GM18526 (cell line): ENCODE measurements around the gene VN1R5.

Source experiments
- POLR2A ChIP-seq: IDR thresholded peaks from 3 replicates; pipeline ENCODE4 v1.6.1; 2011; ENCODE audit not compliant: insufficient read length; ENCODE audit errors: extremely low read depth

The VN1R5 gene

DNA sequence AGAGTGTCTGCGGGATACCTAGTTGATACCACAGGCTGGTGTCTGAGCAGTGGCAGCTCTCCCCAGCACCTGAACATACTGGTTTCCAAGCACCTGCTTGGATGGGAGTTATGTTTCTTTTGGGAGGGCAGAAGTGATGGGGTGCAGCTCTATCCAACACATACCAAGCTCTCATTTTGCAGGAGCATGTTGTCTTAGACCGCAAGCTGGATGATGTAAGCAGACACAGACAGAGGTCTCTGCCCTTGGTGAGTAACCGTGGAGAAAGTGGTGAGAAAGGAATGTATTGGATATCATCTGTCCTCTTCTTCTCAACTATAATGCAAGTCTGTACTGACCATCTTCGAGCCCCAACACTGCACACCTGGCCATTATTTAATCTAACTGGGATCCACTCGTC is 38.4 kb downstream of the VN1R5 start:
- TF ChIP-seq POLR2A = no peak

DNA sequence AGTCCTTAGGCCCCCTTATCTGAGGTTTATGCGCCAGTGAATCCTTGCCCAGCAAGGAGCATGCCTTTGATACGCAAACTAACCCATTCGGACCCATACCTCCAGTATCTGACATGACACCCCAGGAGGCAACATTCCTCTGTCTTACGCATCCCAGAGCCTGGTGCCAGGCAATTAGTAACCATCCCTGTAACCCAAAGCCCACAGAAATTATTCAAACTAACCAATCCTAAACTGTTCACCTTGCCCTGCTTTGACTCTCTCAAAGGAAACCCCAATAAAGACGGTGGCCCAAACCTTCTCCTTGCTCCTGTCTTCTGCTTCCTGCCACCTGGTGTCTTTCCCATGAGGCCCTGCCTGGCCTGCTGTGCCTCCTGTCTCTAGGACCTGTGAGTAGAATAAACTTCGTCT is 39.4 kb downstream of the VN1R5 start:
- no peak for TF ChIP-seq POLR2A

DNA sequence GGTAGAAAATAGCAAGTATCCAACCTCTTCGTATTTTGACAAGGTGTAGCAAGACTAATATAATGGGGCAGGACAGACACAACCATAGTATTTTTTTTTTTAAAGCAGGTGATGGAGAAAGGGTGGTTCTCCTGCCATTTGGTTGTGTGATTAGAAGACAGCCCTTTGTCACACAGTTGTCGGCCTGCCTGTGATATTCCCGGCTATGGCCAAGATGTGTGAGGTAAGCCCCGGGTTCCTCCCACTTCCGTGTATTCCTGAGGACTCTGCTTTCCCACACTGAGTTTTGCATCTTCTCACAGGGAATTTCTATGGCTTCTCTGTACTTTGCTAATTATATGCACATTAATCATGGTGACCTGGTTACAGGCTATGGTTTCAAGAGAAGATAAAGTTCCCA is 39.9 kb downstream of the VN1R5 start:
- no peak for TF ChIP-seq POLR2A

DNA sequence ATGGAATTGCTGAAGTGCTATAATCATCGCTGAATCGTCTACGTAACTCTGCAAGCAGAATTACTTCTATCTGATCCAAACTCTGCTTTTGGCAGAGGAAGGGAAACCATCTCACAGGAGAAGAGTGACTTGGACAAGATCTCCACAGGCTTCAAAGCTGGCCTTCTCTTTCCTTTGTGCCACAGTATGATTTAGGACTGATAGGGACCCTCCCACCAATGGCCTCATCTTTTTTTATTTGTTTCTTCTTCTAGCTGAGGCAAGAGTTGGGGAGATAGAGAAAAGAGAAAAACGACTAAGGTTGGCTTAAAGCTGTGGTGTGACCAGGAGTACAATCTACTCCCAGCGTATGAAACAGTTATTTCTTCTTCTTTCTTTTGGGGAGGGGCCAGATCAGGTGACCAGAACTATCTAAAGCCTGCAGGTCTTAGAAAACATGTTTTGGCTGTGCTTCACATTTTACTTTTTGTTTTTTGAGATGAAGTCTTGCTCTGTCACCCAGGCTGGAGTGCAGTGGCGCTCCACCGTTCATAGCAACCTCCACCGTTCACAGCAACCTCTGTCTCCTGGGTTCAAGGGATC is 40.8 kb downstream of the VN1R5 start:
- no peak for TF ChIP-seq POLR2A

DNA sequence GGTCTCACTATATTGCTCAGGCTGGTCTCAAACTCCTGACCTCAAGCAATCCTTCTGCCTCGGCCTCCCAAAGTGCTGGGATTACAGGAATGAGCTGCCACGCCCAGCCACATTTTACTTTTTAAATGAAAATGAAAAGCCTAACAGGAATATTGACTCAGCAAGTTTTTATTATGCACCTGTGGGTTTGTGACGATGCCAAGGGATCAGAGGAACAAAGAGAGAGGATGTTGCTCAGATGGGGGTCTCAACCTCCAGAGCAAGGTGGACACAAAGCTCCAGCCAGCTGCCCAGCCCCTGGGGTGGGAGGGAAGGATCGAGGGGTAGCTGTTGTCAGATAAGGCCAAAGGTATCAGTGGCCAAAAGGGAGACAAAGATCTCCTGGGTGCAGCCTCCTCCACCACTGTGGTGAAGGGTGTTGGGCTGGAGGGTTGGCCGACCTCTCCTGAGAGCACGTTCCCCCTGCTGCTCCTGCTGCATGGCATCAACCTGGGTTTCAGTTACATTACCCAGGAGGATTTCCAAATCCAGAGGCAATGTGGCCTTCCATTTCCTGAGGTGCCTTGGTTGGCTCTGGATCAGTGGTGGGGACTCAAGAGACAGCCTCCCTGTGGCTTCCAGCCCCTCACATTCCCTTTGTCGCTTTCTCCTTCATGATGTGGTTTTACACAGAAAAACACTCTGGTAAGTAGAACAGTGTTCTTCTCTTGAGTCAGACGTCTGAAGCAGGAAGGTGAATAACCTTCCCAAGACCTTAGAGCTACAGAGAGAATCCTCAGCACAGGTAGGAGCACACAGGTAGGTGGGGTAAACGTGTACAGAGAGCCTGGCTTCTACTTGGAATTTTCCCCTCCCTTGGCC is 41.6 kb downstream of the VN1R5 start:
- no peak for TF ChIP-seq POLR2A

DNA sequence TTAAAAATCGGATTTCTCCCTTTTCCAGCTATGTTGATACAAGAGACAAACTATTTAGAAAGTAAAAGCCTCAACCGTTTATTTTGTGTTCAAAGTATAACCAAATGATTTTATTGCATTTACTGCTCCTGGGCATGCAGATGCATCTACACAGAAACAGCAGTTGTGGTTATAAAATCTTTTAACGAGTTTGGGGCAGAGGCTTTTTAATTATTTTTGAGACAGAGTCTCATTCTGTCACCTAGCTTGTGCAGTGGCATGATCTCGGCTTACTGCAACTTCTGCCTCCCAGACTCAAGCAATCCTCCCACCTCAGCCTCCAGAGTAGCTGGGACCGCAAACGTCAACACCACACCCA is 42.2 kb downstream of the VN1R5 start:
- no peak for TF ChIP-seq POLR2A

DNA sequence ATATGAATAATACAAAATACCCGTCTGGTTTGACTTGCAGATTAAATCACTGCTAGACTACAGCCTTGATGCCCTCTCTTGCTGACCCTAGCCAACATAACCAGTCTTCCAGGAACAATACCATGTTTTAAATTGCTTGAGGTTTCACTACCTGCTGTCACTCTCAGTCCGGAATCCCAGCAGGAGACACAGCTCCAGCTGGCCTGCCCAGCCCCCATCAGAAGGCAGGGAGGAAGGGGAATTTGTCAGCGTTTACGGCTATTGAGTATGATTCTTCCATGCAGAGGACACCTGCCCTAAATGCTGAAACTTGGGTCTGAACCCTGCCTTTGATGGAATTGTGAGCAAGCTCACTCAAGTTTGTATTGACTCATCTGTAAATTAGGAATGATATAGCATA is 42.8 kb downstream of the VN1R5 start:
- no peak for TF ChIP-seq POLR2A

DNA sequence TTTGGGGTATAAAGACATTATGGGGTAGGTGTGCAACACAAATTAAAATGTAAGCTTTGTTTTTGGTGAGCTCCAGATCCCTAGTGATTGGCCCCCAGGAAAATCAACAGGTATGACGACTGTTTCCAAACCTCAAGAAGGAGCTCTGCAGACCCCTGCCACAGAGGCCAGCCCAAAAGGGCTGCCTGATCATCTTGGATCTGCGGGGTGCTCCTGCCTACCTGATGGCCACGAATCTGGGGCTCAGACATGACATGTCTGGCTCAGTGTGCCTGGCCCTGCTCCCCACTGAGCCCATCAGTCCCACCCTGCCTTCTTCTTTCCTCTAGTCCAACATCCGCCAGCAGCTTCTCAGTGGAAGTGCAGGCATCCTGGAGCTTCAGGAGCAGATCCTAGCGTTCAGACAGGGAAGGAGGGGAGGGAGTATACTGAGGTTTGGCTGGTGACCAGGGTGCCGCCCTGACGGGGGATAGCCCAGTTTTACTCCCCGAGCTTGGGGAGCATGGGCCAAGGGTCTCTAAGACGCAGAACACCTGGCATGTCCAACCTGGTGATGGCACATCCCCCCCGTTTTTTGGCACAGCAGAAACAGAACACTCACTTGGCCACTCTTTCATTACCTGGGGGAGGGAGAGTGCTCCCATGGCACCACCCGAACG is 44.0 kb downstream of the VN1R5 start:
- TF ChIP-seq POLR2A = no peak

DNA sequence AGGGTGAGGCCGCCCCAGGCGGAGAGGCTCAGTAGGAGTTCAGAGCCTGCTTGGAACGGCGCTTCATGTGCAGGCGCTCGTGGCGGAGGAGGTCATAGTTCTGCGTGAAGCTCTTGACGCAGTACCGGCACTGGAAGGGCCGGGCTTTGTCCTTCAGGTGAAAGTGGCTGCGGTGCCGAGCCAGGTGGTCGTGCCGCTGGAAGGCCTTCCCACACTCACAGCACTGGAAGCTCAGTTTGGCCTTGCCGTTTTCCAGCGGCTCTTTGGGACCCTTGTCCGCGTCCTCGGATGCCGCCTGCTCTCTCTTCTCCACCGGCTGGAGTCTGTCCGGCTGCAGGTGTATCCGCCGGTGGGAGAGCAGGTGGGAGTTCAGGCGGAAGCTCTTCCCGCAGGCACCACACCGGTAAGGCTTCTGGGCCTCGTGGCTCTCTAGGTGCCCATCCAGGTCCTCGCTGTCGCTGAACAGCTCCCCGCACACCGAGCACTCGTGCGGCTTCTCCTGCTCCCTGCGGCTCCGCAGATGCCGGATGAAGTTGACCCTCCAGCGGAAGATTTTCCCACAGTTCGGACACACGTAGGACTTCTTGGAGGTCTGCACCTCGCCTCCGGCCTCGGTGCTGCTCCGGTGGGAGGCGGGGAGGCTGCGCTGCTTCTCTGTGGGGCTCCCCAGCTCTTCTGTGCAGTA is 44.8 kb downstream of the VN1R5 start:
- no peak for TF ChIP-seq POLR2A

DNA sequence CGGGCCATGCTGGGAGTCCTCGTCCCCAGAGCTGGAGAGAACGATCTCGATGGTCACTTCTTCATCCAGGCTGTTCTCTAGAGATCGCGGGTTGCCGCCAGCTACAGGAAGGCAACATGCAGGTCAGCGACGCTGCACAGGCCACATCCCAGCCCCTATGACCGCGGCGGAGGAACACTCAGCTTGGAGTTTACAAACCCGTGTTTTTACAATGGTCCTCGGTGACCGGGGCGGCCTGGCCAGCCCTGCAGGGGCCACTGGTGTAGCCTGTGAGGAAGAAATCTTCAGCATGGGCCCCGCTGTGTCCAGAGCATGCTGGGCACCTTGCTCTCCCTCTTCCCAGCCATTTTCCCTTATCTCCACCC is 45.3 kb downstream of the VN1R5 start:
- no peak for TF ChIP-seq POLR2A

DNA sequence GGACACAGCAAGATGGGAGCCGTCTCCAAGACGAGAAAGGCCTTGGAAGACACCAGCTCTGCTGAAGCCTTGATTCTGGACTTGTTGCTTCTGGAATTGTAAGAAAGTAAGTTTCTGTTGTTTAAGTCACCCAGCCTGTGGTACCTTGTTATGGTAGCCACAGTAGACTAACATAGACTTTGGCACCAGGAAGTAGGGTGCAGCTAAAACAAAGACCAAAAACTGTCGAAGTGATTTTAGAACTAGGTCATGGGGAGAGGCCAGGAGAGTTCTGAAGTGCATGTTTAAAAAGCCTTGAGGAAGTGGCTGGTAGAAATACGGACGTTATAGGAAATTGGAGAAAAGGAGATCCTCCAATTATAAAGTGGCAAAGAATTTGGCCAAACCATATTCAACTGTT is 47.3 kb downstream of the VN1R5 start:
- no peak for TF ChIP-seq POLR2A

DNA sequence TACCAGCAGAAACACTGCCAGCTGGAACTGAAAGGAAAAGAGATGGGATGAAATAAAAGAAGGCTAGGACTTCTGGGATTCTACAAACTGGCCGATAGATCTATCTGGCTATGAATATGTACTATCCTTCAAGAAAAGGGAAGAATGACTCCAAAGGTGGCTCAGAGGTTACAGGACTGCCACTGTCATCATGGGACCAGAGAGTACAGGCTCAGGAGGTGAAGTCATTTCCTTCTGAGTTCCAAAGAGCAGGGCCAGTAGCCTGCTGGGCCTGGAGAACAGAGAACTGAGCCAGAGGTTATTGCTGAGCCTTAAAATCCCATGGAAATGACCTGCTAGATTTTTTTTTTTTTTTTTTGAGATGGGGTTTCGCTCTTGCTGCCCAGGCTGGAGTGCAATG is 48.2 kb downstream of the VN1R5 start:
- TF ChIP-seq POLR2A = no peak
